KOPT-K1 (cell line): ENCODE data around the gene DIP2B.
"Not testable (repeated sequence)": the region's sequence is repeated elsewhere in the genome, so short reads cannot be mapped to it uniquely, and the experiment has no call there.

Experiments
- H3K27ac ChIP-seq: fragments of 200-600 bp; sonication (generic); 2 replicates; pipeline ENCODE4 v1.5.1; 2016; ENCODE audit warnings: antibody characterized with exemption, mild to moderate bottlenecking, low read depth, low read length; ENCODE audit not compliant: poor library complexity, severe bottlenecking
- H3K36me3 ChIP-seq: fragments of 200-600 bp; sonication (generic); 2 replicates; pipeline ENCODE4 v1.5.1; 2017; ENCODE audit warnings: antibody characterized with exemption, mild to moderate bottlenecking, low read length, moderate library complexity; ENCODE audit not compliant: insufficient read depth
- H3K9me3 ChIP-seq: fragments of 200-600 bp; sonication (generic); 2 replicates; pipeline ENCODE4 v1.5.1; 2017; ENCODE audit warnings: antibody characterized with exemption, low read length, mild to moderate bottlenecking; ENCODE audit not compliant: insufficient read depth, poor library complexity, severe bottlenecking

Gene DIP2B

DNA sequence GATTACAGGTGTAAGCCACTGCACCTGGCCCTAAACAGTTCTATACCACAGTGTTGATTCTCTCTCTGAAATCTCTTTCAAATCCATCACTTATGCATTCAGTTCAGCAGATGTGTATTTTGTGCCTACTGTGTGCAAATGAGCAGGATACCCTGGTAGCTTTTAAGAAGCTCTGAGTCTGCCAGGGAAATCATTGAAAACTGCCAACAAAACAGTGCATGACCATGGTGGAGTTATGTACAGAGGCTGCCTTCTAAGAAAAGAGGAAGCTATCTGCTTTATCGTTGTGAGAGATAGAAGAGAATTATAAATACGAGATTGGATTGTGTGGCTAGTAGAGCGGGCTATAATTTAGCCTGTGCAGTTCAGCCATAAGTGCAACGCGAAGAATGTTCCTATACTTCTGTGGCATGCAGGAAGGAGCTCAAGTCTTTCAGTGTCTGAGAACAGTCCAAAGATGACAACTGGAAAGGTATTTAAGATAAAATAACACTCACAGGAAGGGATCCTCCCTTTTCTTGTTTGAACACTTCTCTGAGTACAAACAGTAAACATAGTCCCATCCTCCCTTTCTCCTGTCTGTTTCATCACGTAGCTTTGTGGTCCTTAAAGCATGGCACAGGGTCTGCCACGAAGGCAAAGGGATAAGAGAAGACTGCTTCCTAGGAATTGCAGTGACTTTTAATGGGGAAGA is 4.3 kb downstream of the DIP2B start:
- Histone ChIP-seq H3K9me3 (no peaks in the 10 kb centered on the region), H3K36me3 (no peaks in the 10 kb centered on the region), H3K27ac (no peak overlapping the region)

DNA sequence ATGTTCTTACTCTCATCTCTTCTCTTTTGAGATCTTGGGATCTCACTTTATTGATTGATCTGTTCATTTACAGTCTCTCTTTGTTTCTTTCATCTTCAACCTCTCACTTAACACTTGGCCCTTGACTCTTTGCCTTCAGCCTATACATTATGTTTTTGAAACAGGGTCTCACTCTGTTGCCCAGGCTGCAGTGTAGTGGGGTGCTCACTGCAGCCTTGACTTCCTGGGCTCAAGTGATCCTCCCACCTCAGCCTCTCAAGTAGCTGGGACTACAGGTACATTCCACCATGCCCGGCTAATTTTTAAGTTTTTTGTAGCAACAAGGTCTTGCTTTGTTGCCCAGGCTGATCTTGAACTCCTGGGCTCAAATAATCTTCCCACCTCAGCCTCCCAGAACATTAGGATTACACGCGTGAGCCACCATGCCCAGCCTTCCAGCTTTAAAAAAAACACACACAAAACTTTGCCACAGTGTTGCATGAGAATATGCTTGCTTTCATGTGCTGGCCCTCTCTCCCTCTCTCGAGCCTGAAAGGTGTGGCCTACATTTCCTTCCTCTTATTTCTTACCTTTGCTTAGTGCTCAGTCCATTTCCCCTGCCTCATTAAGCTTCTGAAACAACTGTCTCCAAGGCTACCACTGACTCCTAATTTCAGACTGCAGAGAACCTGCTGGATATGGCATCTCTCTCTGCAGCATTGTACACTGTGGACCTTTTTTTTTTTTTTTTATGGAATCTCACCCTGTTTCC is 9.9 kb downstream of the DIP2B start:
- no peaks in the 10 kb centered on the region for H3K36me3 ChIP-seq
- H3K27ac ChIP-seq, result peak overlapping the region; percentile 11
- H3K9me3 ChIP-seq, result no peaks in the 10 kb centered on the region

DNA sequence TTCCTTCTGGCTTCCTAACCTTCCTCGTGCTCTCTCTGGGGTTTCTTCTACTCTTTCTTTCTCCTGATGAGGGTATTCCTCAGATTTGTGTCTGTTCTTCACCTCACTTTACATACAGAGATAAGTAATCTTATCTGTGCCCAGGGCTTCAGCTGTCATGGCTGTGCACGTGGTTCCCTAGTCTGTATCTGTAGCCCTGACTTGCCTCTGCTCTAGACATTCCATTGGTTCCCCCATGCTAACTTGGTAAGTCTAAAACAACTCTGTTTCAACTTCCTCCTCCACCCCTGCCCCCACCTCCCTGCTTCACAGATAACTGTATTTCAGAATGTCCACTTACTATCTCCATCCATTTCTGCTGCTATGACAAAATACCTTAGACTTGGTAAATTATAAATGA is 10.8 kb downstream of the DIP2B start:
- H3K27ac ChIP-seq, result no peak overlapping the region
- no peaks in the 10 kb centered on the region for H3K9me3 ChIP-seq
- H3K36me3 ChIP-seq, result no peaks in the 10 kb centered on the region

DNA sequence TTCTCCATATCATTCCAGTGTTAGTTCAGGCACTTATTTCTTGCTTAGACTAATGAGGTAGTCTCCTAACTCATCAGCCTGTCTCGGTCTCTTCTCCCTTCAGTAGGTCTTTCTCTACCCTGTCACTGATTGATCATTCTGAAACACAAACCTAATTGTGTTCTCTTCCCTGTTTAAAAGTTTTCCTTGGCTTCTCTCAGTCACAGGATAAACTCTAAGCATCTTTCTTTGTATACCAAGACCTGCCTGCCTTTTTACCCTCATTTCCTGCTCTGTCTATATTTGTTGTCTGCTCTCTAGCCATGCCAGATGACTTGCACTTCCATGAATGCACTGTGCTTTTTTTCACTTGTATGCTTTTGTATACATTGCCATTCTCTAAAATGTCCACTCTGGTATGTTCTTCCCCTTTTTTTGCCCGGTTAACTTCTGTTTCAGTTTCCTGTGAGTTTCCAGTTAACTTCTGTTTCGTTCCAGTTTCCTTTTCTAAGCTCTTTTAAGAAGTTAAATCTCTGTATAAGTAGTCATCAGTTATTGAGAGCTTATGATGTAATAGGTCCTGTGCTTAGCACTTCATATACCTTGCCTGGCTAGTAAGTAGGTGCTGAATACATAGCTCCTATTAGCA is 12.8 kb downstream of the DIP2B start:
- no peak overlapping the region for H3K27ac ChIP-seq
- no peaks in the 10 kb centered on the region for H3K36me3 ChIP-seq
- no peaks in the 10 kb centered on the region for H3K9me3 ChIP-seq

DNA sequence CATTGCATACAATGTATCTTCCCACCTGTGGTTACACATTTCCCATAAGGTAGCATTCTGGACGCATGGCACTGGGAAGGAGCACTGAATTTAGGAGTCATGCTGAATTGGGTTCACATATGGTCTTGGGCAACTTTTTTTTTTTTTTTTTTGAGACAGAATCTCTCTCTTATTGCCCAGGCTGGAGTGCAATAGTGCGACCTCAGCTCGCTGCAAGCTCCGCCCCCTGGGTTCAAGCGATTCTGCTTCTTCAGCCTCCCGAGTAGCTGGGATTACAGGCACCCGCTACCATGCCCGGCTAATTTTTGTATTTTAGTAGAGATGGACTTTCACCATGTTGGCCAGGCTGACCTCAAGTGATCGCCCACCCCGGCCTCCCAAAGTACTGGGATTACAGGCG is 13.3 kb downstream of the DIP2B start:
- Histone ChIP-seq H3K36me3 (no peaks in the 10 kb centered on the region; the same call in 1 of the 2 replicates), H3K9me3 (peaks cover 1% of the 10 kb centered on the region), H3K27ac (no peak overlapping the region)

DNA sequence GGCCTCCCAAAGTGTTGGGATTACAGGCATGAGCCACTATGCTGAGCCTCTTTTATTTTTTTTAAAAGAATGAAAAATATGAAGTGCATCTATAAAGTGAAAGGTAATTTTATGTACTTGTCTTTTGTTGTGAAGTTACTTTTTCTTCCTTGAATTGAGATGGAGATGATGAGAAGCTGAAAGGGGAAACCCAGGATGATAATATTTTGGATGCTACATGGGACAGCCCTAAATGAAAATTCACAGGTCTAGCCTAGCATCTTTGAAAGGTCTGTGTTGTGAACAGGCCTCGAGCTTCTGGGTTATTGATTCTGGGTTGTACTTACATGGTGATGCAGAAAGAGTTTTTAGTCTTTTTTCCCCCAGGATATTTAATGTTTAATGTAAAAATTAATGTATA is 14.6 kb downstream of the DIP2B start:
- Histone ChIP-seq H3K9me3 (peaks cover 6% of the 10 kb centered on the region), H3K27ac (no peak overlapping the region), H3K36me3 (no peaks in the 10 kb centered on the region; the same call in 1 of the 2 replicates)

DNA sequence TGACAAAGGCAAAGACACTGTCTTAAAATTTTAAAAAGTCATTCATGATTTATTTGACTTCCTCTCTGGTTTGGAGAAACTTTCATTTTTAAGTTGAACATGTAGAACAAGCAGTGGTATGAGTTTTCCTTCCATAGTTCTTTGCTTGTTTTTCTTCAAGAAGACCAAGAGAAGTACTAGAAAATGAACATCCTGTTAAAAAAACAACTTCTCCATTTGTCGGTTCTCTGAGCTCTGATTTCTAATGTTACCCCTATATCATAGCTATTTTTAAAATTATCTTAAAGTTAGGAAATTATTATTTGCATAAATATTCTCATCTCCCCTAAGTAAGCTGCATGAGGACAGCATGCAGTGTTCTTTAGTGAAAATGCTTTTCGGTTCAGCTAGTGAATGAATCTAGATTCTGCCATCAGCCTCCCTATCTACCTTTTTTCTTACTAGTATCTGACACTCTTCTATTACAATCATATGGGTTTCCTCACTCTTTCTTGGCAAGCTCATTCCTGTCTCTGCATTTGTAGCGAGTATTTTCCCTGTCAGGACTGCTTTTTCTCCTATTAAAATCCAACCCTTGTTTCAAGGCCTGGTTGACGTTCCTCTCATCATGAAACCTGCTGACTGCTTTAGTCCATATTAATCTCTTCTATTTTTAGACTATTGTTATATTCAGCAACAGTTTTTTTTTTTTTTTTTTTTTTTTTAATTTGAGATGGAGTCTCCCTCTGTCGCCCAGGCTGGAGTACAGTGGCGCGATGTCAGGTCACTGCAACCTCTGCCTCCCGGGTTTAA is 15.8 kb downstream of the DIP2B start:
- Histone ChIP-seq H3K9me3 (peaks cover 6% of the 10 kb centered on the region), H3K36me3 (no peaks in the 10 kb centered on the region; the same call in 1 of the 2 replicates), H3K27ac (no peak overlapping the region)

DNA sequence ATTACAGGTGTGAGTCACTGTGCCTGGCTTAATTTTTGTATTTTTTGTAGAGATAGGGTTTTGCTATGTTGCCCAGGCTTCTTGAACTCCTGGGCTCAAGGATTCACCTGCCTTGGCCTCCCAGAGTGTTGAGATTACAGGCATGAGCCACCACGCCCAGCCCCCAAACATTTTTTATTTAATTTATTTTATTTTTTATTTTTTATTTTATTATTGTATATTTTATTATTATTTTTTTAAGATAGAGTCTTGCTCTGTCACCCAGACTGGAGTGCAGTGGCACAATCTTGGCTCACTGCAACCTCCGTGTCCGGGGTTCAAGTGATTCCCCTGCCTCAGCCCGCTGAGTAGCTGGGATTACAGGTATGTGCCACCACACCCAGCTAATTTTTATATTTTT is 17.0 kb downstream of the DIP2B start:
- H3K36me3 ChIP-seq, H3K9me3 ChIP-seq, H3K27ac ChIP-seq: not testable (repeated sequence)

DNA sequence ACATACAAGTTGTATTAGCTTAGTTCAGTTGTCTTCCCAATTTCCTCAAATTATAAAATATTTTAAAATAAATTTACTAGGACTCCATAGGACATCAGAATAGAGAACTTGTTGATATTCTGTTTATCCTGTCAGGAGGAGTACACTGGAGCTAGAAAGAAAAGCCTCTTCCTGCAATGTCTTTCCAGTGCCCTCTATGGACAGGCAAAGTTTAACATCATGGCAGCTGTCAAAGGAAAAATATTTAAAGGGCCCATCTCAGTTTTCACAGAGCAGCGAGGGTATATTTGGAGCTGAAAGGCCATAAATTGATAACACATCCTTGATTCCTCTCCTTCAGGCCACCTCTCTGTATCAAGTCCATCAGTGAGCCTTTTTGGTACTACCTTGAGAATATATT is 19.0 kb downstream of the DIP2B start:
- H3K36me3 ChIP-seq, result peaks cover 5% of the 10 kb centered on the region
- H3K9me3 ChIP-seq, result peaks cover 6% of the 10 kb centered on the region
- H3K27ac ChIP-seq, result no peak overlapping the region

DNA sequence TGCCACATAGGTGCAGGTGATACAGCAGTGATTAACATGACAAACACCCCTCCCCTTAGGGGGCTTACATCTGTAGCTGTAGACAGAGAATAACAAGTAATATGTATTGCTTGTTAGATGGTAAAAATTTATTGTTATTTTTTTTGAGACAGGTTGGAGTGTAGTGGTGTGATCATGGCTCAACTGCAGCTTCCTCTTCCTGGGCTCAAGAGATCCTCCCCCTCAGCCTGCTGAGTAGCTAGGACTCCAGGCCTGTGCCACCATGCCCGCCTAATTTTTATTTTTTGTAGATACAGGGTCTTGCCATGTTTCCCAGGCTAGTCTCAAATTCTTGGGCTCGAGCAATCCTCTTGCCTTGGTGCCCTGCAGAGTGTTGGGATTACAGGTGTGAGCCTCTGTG is 19.8 kb downstream of the DIP2B start:
- Histone ChIP-seq H3K9me3 (peaks cover 6% of the 10 kb centered on the region), H3K27ac (no peak overlapping the region), H3K36me3 (peaks cover 5% of the 10 kb centered on the region)

DNA sequence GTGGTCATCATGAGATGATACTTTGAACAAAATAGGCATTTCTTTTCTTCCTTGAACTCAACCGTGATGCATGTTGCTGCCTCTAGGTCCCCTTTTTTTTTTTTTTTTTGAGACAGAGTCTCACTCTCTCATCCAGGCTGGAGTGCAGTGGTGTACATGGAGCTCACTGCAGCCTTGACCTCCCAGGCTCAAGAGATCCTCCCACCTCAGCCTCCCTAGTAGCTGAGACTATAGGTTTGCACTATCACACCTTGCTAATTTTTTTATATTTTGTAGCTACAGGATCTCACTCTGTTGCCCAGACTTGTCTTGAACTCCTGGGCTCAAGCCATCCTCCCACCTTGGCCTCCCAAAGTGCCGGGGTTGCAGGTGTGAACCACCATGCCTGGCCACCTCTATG is 20.6 kb downstream of the DIP2B start:
- Histone ChIP-seq H3K36me3 (peaks cover 5% of the 10 kb centered on the region), H3K9me3 (peaks cover 6% of the 10 kb centered on the region), H3K27ac (no peak overlapping the region)

DNA sequence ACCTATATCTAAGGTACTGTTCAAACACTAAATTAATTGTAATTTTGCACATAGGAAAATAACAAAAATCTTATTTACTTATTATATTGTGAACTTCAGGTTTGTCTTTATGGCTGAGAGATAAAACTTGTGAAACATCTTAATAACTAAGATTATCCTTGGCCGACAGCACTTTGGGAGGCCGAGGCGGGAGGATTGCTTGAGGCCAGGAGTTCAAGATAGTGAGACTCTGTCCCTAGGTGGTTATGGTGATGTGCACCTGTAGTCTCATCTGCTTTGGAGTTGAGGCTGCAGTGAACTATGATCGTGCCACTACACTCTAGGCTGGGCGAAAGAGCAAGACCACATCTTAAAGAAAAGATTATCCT is 22.6 kb downstream of the DIP2B start:
- H3K36me3 ChIP-seq, result peaks cover 10% of the 10 kb centered on the region
- no peak overlapping the region for H3K27ac ChIP-seq
- H3K9me3 ChIP-seq, result peaks cover 6% of the 10 kb centered on the region

DNA sequence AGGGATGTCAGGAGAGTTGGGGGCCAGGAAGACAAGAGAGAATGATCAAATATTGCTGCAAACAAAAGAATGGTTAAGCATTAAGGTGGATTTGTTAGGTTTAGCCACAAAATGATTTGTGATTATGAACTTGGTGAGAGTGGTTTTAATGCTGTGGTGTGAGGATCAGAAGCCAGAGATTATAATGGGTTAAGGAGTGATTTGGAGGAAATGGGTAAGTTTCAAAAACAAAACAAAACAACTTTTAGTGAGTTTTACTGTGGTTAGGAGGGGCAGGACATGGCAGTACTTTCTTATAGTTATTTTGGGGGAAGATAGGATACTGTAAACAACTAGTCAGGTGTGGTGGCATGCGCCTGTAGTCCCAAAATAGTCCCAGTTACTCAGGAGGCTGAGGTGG is 24.0 kb downstream of the DIP2B start:
- no peaks in the 10 kb centered on the region for H3K9me3 ChIP-seq

DNA sequence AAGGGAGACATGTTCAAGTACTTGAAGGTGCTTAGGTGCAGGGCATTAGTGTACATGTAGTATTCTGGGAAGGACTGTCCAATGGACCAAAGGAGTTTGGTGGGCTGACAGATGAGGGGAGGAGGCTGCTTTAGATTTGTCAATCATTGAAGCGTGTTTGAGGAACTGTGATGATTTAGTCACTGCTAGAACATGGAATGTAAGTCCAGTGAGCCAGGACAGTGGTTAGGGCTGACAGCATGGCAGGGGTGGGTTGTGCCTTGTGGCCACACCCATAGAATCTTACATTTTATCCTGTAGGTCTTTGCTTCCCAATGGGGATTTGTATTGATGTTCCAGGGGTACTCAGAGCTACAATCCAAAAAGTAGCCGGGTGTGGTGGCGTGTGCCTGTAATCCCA is 24.6 kb downstream of the DIP2B start:
- no peaks in the 10 kb centered on the region for H3K9me3 ChIP-seq
- no peak overlapping the region for H3K27ac ChIP-seq
- H3K36me3 ChIP-seq, result peaks cover 10% of the 10 kb centered on the region

More for the DNA sequence above, 24.0 kb downstream of the DIP2B start:
- Histone ChIP-seq H3K36me3 (peaks cover 10% of the 10 kb centered on the region), H3K27ac (no peak overlapping the region)

DNA sequence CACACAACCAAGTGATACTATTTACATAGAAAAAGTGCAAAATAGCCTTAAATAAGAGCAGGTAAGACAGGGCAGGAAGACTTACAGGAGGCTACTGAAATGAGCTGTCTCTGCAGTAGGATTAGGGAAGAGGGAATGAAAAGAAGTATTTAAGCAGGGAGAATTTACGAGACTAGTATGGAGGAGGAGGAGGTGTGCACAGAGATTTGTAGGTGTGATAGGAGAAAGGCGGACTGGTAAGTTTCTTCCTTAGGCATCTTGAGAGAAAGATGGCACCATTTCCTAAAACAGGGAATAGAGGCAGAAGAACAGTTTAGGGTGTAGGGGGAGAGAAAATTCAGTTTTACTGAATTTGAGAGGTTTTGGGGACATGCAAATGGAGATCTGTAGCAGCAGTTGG is 25.7 kb downstream of the DIP2B start:
- H3K27ac ChIP-seq, result no peak overlapping the region
- no peaks in the 10 kb centered on the region for H3K9me3 ChIP-seq

More for the DNA sequence above, 25.7 kb downstream of the DIP2B start:
- peaks cover 10% of the 10 kb centered on the region for H3K36me3 ChIP-seq
